Measurements from ENCODE around the gene MAGEA10. TPM values are rescaled to one million over a fixed set of nuclear protein-coding genes. Genes with fewer than 3 reads are reported as not detected.
A peak's percentile ranks its signal among the peaks of the same experiment; 100 is the strongest.

The MAGEA10 gene
- total and polyA plus RNA-seq, 9 of the 15 experiments (the other 6 are each of a cell fraction or from before 2014, with no cell fraction given) = 0.06 to 0.45 (median 0.15) TPM; not detected in 4

DNA sequence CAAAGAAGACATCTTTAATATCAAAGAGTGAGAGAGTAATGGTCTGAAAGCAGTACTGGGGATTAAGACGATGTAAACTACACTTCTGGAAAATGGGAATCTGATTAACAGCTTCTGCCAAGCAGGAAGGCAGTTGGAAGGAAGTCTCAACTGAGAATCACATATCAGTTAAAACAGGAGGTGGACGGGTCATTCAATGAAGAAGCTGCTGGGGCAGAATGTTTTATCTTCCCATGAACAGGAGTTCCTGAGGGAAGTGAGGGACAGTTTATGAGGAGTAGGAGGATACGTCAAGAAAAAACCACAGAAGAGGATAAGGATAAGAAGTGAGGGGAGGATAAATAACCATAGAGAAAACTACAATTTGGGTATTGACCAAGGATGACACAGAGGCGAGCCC lies 38.7 kb upstream of the MAGEA10 start:
- H3K27me3 ChIP-seq (ENCODE audit: control insufficient read depth in 2 of 2, insufficient read depth in 2 of 2, low read length in 2 of 2) = no peaks in the 10 kb centered on the region
- POLR2A ChIA-PET = interaction anchor here (1.0 to 1.4 kb wide), 3 partner anchors 12 to 204 kb away, joined by 3 to 7 read pairs (median 4); no protein-coding TSS in a partner anchor
- DNase-seq (ENCODE audit: extremely low read depth in 1 of 4, low spot score in 3 of 4) (peak; percentile 52 to 90 (median 60)), FAIRE-seq (peak; percentile 94), ATAC-seq (peak; percentile 85)
- H3K9ac ChIP-seq (ENCODE audit: insufficient read depth in 1 of 2, low read depth in 2 of 2, low read length in 2 of 2) = peak overlapping the region in 1 of 2 experiments; percentile 55; a peak in 2 of 4 replicates
- no peaks in the 10 kb centered on the region for H4K20me1 ChIP-seq (replicated peaks; ENCODE audit: control insufficient read depth, insufficient read depth, low read length)
- 0% methylated on average over 4 of the region's 4 CpGs for WGBS (ENCODE audit: insufficient coverage, low coverage, missing lambda C conversion rate)
- H3K79me2 ChIP-seq (ENCODE audit: control insufficient read depth, insufficient read depth, low read length) = no peaks in the 10 kb centered on the region
- peak overlapping the region; percentile 83 for H3K27ac ChIP-seq (ENCODE audit: extremely low read depth, low read depth, low read length)
- H3K4me2 ChIP-seq (ENCODE audit: insufficient read depth, low read length) = peak overlapping the region; percentile 56; the same call in 1 of the 2 replicates
- in situ Hi-C loops (cut with MboI) = no loop called here
- H3K36me3 ChIP-seq (ENCODE audit: control insufficient read depth, insufficient read depth, low read length) = no peaks in the 10 kb centered on the region
- H3K4me1 ChIP-seq (replicated peaks in 1 of 2; ENCODE audit: control insufficient read depth in 2 of 2, insufficient read depth in 2 of 2, low read length in 2 of 2) = peaks cover 4 to 26% of the 10 kb centered on the region in 2 experiments
- intact Hi-C loops (cut with micrococcal nuclease) = loop anchor here (2.0 to 5.0 kb wide), 2 partner anchors 20 to 200 kb away; no protein-coding TSS in a partner anchor
- BruUV-seq (replicated peaks) = no TSS peak
- CTCF ChIA-PET (ENCODE audit: low intra/inter-chr PET ratio) = interaction anchor here (0.6 kb wide), 1 partner anchor 144 kb away, joined by 3 read pairs; no protein-coding TSS in a partner anchor
- H3K4me3 ChIP-seq = no peak overlapping the region
- H3K9me3 ChIP-seq (replicated peaks; ENCODE audit: control insufficient read depth, insufficient read depth, low read depth, low read length) = peaks cover 2% of the 10 kb centered on the region; the same call in 1 of the 2 replicates
- H2AFZ ChIP-seq (ENCODE audit: low read depth, low read length) = peak overlapping the region; percentile 18; the same call in 1 of the 2 replicates
- H3K9me1 ChIP-seq (ENCODE audit: control insufficient read depth, insufficient read depth, low read length) = no peaks in the 10 kb centered on the region
- no peak for TF ChIP-seq EZH2 (IDR thresholded peaks at IDR 0.05; ENCODE audit: borderline replicate concordance, low read depth, low read length)
- TF ChIP-seq BRF1 (IDR thresholded peaks at IDR 0.05; ENCODE audit: borderline replicate concordance, extremely low read depth, insufficient read length) = no peak
- no peak for TF ChIP-seq SP1 (CRISPR knock-in tag; IDR thresholded peaks at IDR 0.05)
- TF ChIP-seq, protein P1, sequence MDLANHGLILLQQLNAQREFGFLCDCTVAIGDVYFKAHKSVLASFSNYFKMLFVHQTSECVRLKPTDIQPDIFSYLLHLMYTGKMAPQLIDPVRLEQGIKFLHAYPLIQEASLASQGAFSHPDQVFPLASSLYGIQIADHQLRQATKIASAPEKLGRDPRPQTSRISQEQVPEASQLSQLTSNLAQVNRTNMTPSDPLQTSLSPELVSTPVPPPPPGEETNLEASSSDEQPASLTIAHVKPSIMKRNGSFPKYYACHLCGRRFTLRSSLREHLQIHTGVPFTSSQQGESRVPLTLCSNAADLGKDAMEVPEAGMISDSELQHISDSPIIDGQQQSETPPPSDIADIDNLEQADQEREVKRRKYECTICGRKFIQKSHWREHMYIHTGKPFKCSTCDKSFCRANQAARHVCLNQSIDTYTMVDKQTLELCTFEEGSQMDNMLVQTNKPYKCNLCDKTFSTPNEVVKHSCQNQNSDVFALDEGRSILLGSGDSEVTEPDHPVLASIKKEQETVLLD (IDR thresholded peaks at IDR 0.05) = peak; percentile 71; the same call in 1 of the 2 replicates
- TF ChIP-seq ZNF431 (CRISPR knock-in tag; IDR thresholded peaks at IDR 0.05) = no peak
- no peak for TF ChIP-seq POU5F1 (IDR thresholded peaks at IDR 0.05; ENCODE audit: borderline replicate concordance, low read depth, low read length, partially characterized antibody)
- no peak for TF ChIP-seq ZZZ3 (IDR thresholded peaks at IDR 0.05)
- TF ChIP-seq, protein P2, sequence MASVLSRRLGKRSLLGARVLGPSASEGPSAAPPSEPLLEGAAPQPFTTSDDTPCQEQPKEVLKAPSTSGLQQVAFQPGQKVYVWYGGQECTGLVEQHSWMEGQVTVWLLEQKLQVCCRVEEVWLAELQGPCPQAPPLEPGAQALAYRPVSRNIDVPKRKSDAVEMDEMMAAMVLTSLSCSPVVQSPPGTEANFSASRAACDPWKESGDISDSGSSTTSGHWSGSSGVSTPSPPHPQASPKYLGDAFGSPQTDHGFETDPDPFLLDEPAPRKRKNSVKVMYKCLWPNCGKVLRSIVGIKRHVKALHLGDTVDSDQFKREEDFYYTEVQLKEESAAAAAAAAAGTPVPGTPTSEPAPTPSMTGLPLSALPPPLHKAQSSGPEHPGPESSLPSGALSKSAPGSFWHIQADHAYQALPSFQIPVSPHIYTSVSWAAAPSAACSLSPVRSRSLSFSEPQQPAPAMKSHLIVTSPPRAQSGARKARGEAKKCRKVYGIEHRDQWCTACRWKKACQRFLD (CRISPR knock-in tag; IDR thresholded peaks at IDR 0.05) = peak; percentile 90; the same call in 1 of the 2 replicates
- peak; percentile 56 to 96; a peak in 3 of 4 replicates for TF ChIP-seq ARNT (IDR thresholded peaks at IDR 0.05)
- TF ChIP-seq, protein P3, sequence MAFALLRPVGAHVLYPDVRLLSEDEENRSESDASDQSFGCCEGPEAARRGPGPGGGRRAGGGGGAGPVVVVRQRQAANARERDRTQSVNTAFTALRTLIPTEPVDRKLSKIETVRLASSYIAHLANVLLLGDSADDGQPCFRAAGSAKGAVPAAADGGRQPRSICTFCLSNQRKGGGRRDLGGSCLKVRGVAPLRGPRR (CRISPR knock-in tag; IDR thresholded peaks at IDR 0.05) = no peak
- TF ChIP-seq, protein P4, sequence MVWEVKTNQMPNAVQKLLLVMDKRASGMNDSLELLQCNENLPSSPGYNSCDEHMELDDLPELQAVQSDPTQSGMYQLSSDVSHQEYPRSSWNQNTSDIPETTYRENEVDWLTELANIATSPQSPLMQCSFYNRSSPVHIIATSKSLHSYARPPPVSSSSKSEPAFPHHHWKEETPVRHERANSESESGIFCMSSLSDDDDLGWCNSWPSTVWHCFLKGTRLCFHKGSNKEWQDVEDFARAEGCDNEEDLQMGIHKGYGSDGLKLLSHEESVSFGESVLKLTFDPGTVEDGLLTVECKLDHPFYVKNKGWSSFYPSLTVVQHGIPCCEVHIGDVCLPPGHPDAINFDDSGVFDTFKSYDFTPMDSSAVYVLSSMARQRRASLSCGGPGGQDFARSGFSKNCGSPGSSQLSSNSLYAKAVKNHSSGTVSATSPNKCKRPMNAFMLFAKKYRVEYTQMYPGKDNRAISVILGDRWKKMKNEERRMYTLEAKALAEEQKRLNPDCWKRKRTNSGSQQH (CRISPR knock-in tag; IDR thresholded peaks at IDR 0.05) = peak; percentile 90
- 0 out of 2 replicates have a peak, but pooled peaks have one; percentile 81 for TF ChIP-seq SMARCC2 (IDR thresholded peaks at IDR 0.05; ENCODE audit: low read depth)
- TF ChIP-seq, protein P5, sequence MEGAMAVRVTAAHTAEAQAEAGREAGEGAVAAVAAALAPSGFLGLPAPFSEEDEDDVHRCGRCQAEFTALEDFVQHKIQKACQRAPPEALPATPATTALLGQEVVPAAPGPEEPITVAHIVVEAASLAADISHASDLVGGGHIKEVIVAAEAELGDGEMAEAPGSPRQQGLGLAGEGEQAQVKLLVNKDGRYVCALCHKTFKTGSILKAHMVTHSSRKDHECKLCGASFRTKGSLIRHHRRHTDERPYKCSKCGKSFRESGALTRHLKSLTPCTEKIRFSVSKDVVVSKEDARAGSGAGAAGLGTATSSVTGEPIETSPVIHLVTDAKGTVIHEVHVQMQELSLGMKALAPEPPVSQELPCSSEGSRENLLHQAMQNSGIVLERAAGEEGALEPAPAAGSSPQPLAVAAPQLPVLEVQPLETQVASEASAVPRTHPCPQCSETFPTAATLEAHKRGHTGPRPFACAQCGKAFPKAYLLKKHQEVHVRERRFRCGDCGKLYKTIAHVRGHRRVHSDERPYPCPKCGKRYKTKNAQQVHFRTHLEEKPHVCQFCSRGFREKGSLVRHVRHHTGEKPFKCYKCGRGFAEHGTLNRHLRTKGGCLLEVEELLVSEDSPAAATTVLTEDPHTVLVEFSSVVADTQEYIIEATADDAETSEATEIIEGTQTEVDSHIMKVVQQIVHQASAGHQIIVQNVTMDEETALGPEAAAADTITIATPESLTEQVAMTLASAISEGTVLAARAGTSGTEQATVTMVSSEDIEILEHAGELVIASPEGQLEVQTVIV (CRISPR knock-in tag; IDR thresholded peaks at IDR 0.05; ENCODE audit: borderline replicate concordance) = no peak
- TF ChIP-seq ETV5 (CRISPR knock-in tag; IDR thresholded peaks at IDR 0.05; ENCODE audit: low read depth) = peak; percentile 90
- peak; percentile 72 for TF ChIP-seq SPI1 (IDR thresholded peaks at IDR 0.05; ENCODE audit: borderline replicate concordance, low read depth, low read length)
